ENCODE data around the gene EPHA1. TPM values are rescaled to one million over a fixed set of nuclear protein-coding genes. Genes with fewer than 3 reads are reported as not detected.
"Not testable (repeated sequence)": the region's sequence is repeated elsewhere in the genome, so short reads cannot be mapped to it uniquely, and the experiment has no call there.

EPHA1 gene
- total RNA-seq, 1 experiment from 2014 or later = not detected

DNA sequence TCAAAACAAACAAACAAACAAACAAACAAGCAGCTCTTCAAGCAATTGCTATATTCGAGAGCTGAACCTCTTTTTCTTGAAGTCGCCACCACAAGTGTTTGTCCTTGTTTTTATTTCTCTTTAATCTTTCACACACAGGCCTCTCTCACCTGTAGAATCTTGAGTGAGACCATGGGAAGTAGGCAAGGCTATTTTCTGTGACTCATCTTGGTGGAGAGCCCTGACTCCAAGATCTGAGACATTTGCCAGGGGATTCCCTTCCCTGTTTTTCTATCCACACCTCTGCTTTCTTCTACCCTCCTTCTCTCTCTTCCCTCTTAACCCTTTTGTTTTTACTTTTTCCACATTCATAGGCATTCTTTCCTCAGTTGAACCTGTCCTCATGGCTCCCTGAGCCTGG lies 26.6 kb upstream of the EPHA1 start:
- in situ Hi-C loops (cut with HindIII; ENCODE audit: low pct_unique_long_range_greater_than_20kb, low sequenced_read_pairs) = no loop called here
- peak; percentile 30 for DNase-seq (ENCODE audit: low read depth)

- in situ Hi-C loops (cut with HindIII; ENCODE audit: low pct_unique_long_range_greater_than_20kb, low sequenced_read_pairs) = no loop called here
These were observed 26.0 kb upstream of the EPHA1 start for GRCh38 chr7:143434660-143435059.

GRCh38 chr7:143433759-143434158 lies 25.1 kb upstream of the EPHA1 start:
- DNase-seq (ENCODE audit: low read depth) = no peak
- in situ Hi-C loops (cut with HindIII; ENCODE audit: low pct_unique_long_range_greater_than_20kb, low sequenced_read_pairs) = no loop called here

More at GRCh38 chr7:143434660-143435059, 26.0 kb upstream of the EPHA1 start:
- peak; percentile 36 for DNase-seq (ENCODE audit: low read depth)

DNA sequence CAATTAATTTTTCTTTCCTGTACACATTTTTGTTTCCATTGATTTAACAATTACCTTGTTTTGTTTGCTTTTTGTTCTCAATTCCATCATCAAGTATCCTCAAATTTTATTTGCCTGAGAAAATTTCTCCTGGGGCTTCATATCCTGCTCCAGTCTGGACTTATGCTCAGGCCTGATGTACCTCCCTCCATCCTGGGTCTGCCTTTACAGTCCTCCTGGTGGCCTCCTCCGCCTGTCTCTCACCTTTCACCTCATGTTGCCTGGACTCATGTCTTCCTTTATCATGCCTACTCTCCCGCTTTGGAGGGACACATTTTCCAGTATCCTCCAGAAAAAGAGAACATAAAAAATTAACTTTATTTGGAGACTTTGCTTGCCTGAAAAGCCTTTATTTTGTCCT lies 22.5 kb upstream of the EPHA1 start:
- in situ Hi-C loops (cut with HindIII; ENCODE audit: low pct_unique_long_range_greater_than_20kb, low sequenced_read_pairs) = no loop called here
- no peak for DNase-seq (ENCODE audit: low read depth)

- no peak for DNase-seq (ENCODE audit: low read depth)
- in situ Hi-C loops (cut with HindIII; ENCODE audit: low pct_unique_long_range_greater_than_20kb, low sequenced_read_pairs) = no loop called here
These were observed 21.4 kb upstream of the EPHA1 start for GRCh38 chr7:143429770-143430698.

DNA sequence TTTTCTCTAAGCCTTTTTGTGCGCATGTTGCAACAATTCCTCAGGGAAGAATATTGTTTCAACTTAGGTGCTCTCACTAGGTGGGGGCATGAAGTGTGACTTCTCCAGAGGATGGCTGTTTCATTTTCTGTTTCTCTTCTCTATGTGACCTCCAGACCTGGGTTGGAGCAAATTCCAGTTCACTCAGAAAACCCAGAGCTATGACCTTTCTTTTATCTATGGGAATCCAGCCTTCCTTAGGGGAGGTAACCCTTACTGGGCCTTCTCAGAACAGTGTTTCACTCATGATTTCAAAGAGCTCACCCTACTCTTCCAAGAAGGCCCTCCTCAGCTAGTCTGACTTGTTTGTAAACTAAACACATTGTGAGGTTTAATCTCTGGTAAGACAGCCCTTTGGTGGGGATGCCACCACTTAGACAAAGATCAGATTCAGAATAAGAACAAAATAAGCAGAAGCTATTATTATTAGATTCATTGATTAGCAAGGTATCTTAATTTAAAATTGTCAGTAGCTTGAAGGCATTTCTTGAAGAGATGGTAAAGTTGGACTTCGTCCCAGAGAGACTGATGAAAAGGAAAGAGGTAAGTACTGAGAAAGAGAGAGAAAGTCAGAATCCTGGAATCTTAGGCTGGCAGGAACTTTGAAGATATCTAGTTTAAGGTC lies 18.0 kb upstream of the EPHA1 start:
- in situ Hi-C loops (cut with HindIII; ENCODE audit: low pct_unique_long_range_greater_than_20kb, low sequenced_read_pairs) = no loop called here
- no peak for DNase-seq (ENCODE audit: low read depth)

DNA sequence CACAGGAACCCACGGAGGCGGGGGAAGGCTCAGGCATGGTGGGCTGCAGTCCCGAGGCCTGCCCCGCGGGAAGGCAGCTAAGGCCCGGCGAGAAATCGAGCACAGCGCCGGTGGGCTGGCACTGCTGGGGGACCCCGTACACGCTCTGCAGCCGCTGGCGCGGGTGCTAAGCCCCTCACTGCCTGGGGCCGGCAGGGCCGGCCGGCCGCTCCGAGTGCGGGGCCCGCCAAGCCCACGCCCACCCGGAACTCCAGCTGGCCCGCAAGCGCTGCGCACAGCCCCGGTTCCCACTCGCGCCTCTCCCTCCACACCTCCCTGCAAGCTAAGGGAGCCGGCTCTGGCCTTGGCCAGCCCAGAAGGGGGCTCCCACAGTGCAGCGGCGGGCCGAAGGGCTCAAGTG lies 15.8 kb upstream of the EPHA1 start:
- in situ Hi-C loops (cut with HindIII; ENCODE audit: low pct_unique_long_range_greater_than_20kb, low sequenced_read_pairs) = not testable (repeated sequence)

DNA sequence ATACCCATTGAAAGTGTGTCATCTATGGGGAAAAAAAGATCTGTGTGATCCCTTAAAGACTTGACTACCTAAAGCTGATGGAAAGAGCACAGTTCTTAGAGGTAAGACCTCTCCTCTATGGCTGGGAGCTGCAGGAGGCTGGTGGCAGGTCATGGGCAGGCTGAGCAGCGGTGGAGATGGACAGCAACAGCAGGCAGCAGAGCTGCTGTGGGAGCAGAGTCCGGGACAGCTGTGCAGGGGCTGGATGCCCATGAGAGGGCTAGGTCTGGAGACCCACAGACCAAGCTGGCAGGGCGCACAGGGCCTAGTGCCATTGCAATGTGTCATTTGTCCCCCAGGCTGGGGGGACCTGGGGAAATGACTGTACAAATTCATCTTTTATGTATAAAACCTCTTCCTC lies 13.4 kb upstream of the EPHA1 start:
- DNase-seq (ENCODE audit: low read depth) = no peak
- in situ Hi-C loops (cut with HindIII; ENCODE audit: low pct_unique_long_range_greater_than_20kb, low sequenced_read_pairs) = no loop called here

More for the DNA sequence above, 15.8 kb upstream of the EPHA1 start:
- DNase-seq (ENCODE audit: low read depth) = not testable (repeated sequence)

DNA sequence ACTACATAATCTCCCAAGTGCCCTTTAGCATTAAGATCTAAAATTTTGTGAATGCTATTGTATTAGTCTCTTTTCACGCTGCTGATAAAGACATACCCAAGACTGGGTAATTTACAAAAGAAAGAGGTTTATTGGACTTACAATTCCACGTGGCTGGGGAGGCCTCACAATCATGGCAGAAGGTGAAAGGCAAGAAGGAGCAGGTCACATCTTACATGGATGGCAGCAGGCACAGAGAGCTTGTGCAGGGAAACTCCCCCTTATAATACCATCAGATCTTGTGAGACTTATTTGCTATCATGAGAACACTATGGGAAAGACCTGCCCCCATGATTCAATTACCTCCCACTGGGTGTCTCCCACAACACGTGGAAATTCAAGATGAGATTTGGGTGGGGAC lies 12.0 kb upstream of the EPHA1 start:
- DNase-seq (ENCODE audit: low read depth) = not testable (repeated sequence)

DNA sequence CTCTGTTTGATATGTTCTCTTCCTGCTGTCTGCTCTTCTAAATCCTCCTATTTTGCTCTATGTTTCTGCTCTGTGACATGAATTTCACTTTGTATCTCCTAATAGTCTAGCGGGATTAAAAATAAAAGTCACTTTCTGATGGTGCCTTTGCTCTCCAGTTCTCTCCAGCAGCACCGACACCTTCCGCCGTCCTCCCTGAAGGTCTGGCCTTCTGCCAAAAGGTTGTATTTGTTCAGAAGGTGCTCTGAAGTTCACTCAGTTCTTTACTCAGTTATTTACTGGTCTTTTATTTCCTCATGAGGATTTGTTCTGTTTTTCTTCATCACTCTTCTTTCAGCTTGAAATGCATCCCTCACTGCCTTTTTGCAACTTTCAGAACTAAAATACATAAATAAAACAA lies 11.2 kb upstream of the EPHA1 start:
- no peak for DNase-seq (ENCODE audit: low read depth)
- in situ Hi-C loops (cut with HindIII; ENCODE audit: low pct_unique_long_range_greater_than_20kb, low sequenced_read_pairs) = no loop called here

More for the DNA sequence above, 12.0 kb upstream of the EPHA1 start:
- in situ Hi-C loops (cut with HindIII; ENCODE audit: low pct_unique_long_range_greater_than_20kb, low sequenced_read_pairs) = not testable (repeated sequence)

- in situ Hi-C loops (cut with HindIII; ENCODE audit: low pct_unique_long_range_greater_than_20kb, low sequenced_read_pairs) = no loop called here
- DNase-seq (ENCODE audit: low read depth) = no peak
These were observed 10.2 kb upstream of the EPHA1 start for GRCh38 chr7:143418681-143419458.

DNA sequence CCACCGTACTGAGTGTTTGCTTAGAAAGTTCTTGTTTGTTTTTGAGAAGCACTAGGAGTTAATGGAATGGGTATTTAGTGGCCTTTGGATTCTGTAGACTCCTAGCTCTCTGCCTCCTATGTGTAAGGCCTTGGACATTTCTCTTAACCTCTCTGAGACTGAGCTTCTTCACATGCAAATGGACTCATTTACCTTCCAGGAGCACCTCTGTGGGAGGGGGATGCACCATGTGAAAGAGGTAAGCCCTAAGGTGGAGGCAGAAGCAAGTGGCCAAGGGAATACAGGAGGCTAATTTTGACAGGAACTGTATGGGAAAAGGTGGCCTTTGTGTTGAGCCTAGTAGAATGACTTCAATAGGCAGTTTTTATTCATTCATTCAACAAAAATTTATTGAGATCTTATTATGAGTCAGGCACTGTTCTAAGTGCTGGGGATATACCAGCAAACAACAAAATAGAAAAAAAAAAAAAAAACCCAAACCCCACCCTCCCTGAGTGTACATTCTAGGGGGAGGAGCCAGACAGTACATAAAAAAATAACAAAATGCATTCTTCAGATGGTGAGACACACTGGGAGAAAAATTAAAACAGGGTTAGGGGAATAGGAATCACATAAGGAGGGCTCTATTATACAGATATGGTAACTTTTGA lies 9.2 kb upstream of the EPHA1 start:
- in situ Hi-C loops (cut with HindIII; ENCODE audit: low pct_unique_long_range_greater_than_20kb, low sequenced_read_pairs) = no loop called here
- no peak for DNase-seq (ENCODE audit: low read depth)

DNA sequence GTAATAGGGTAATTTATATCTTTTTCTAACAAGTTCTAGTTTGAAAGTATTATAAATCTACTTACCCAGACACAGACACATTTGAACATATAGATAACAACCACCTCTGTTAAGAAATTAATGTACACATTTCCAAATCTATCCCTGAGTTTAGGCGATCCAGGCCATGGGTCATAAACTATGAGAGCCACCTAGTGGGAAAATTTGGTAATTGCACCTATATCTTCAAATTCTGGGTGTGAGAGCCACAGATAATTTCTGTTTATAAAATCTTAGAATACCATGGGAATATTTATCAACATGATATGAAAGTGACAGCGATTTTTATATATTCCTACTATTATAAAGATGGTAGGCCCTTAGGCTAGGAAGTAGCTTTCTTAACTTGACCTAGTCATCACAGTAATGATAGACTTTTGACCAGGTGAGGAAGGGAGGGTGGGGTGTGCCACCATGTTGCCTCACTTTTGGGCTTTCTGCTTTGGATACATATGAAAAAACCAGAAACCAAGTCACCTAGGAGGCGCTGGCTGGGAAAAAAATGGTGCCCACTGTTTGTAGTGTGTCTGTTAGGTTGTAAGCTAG lies 8.0 kb upstream of the EPHA1 start:
- in situ Hi-C loops (cut with HindIII; ENCODE audit: low pct_unique_long_range_greater_than_20kb, low sequenced_read_pairs) = no loop called here

DNA sequence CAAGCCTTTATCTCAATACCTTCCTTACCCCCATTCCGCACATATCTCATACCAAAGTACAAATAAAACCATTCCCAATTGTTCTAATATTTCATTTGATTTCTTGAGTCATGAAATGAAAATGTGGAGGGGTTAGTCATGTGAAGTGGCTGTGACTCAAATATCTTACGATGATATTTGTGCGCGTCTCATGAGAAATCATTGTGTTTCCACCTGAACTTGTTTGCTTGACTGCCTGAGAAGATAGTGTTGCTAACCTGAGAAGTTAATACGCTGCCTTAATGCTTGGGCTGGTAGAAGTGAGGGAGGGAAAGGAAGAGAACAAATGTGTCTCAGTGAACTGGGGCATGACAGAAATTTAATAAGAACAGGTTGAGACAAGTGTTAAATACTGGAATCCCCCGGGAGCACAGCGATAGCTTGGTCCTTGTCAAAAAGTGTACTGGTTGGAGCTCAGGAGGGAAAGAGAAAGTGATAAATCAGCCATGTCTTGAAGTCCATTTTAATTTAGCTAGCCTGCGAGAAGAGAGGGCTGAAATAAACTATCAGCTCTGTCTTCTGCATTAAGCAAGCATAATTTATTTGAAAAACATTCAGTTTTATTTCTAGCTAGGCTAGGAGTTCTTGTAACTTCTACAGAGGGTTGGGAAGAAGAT lies 7.2 kb upstream of the EPHA1 start:
- in situ Hi-C loops (cut with HindIII; ENCODE audit: low pct_unique_long_range_greater_than_20kb, low sequenced_read_pairs) = no loop called here
- DNase-seq (ENCODE audit: low read depth) = no peak

More for the DNA sequence above, 8.0 kb upstream of the EPHA1 start:
- peak; percentile 14 for DNase-seq (ENCODE audit: low read depth)

DNA sequence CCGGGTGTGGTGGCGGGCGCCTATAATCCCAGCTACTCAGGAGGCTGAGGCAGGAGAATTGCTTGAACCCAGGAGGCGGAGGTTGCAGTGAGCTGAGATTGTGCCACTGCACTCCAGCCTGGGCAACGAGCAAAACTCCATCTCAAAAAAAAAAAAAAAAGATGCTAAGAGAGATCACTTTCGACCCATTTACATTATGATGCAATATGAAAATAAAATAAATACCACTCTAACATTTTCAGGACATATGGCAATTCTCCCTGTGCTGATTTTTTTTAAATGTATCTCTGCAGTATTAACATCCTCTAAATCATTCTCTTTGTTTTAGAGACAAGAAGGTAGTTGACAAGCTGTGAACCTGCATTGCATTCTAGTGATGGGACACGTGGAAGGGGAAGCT lies 6.6 kb upstream of the EPHA1 start:
- DNase-seq (ENCODE audit: low read depth); in situ Hi-C loops (cut with HindIII; ENCODE audit: low pct_unique_long_range_greater_than_20kb, low sequenced_read_pairs): not testable (repeated sequence)

- in situ Hi-C loops (cut with HindIII; ENCODE audit: low pct_unique_long_range_greater_than_20kb, low sequenced_read_pairs) = no loop called here
These were observed 4.5 kb upstream of the EPHA1 start for GRCh38 chr7:143413123-143413522.

DNA sequence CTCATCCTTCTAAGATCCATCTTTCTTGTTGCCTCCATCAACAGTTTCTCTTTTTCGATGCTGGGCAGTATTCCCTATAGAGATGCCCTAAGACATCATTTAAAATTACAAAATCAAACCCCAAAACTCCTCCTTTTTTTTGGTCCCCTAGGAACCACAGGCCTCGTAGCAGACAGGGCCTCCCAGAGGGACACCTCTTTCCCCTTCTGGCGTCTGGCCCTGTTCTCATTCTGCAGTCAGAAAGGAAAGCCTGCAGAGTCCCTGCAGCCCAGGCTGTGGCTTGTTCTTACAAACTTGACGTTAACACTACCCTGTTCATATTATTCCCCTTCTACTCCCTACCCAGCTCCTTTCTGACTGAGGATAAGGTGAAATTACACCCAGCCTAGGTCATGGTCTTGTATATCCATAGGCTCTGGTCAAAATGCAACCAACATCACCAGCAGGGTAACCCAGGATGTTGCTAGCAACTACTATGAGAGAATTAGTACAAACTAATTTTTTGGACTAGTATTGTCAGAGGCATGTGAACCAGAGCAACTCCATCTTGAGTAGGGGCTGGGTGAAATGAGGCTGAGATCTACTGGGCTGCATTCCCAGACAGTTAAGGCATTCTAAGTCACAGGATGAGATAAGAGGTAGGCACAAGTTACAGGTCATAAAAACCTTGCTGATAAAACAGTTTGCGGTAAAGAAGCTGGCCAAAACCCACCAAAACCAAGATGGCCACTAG lies 3.5 kb upstream of the EPHA1 start:
- in situ Hi-C loops (cut with HindIII; ENCODE audit: low pct_unique_long_range_greater_than_20kb, low sequenced_read_pairs) = no loop called here
- DNase-seq (ENCODE audit: low read depth) = no peak

More at GRCh38 chr7:143413123-143413522, 4.5 kb upstream of the EPHA1 start:
- DNase-seq (ENCODE audit: low read depth) = no peak
